ENCODE measurements around the gene MTA2.

- TF ChIP-seq POLR2A (IDR thresholded peaks at IDR 0.05) (no peak), CTCF (IDR thresholded peaks at IDR 0.05) (no peak)
These were observed 45.9 kb upstream of the MTA2 start for GRCh38 chr11:62647609-62648005.

All from body of pancreas (tissue), 4 donors.